ENCODE measurements around the gene CCDC15.

The CCDC15 gene

DNA sequence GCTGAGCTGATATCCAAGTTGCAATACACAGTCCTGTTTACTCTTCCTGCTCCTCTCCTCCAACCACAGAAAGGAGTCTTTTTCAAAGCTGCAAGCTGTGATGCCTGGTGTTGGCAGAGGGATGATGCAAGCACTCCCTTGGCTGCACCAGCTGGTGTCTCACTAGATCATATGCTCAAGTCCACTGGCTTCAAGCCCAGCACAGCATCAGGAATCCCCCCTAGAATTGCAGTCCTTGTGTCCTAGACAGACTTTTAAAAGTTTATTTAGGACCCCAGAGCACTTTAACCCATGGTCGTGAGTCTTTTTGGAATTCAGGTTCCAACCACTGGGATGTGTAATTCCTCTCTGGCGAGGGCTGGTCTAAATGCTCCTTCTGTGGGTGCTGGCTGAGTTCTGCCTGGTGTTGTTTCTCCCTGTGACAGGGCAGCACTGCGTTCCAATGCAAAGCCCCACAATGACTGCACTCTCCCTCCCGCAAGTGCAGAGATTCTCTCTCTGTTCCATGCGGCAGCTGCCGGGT is 36.8 kb upstream of the CCDC15 start:
- H3K9me2 ChIP-seq (replicated peaks; ENCODE audit: low read depth, low read length) = no peaks in the 10 kb centered on the region
- no peaks in the 10 kb centered on the region for H3K27me3 ChIP-seq (ENCODE audit: insufficient read depth, low read length, poor library complexity, severe bottlenecking)
- no peak overlapping the region for H3K4me3 ChIP-seq (ENCODE audit: low read length, poor library complexity, severe bottlenecking)
- no peak overlapping the region for H3K4me2 ChIP-seq (ENCODE audit: low read depth, low read length, poor library complexity, severe bottlenecking)
- no peaks in the 10 kb centered on the region for H3K4me1 ChIP-seq (ENCODE audit: insufficient read depth, low read length, poor library complexity, severe bottlenecking)
- H3K9me3 ChIP-seq (ENCODE audit: insufficient read depth, low read depth, low read length) = no peaks in the 10 kb centered on the region
- TF ChIP-seq EZH2phosphoT487 (IDR thresholded peaks at IDR 0.05; ENCODE audit: borderline replicate concordance) (no peak), CTCF (conservative IDR thresholded peaks at IDR 0.05; ENCODE audit: low read length) (no peak)
- no peaks in the 10 kb centered on the region for H4K20me1 ChIP-seq (ENCODE audit: insufficient read depth, low read length, poor library complexity, severe bottlenecking)
- H3F3A ChIP-seq (ENCODE audit: low read depth) = no peaks in the 10 kb centered on the region
- H3K79me2 ChIP-seq (ENCODE audit: insufficient read depth, low read length) = no peaks in the 10 kb centered on the region
- no peak overlapping the region for H3K9ac ChIP-seq (ENCODE audit: low read depth, low read length, poor library complexity, severe bottlenecking)
- no peaks in the 10 kb centered on the region for H3K36me3 ChIP-seq (ENCODE audit: insufficient read depth, low read length)
- H2AFZ ChIP-seq (ENCODE audit: low read length) = 0 out of 2 replicates have a peak overlapping the region, but pooled peaks have one; percentile 49

GRCh38 chr11:124918950-124919349 is 35.1 kb upstream of the CCDC15 start, which contains the start of gene HEPN1:
HEPN1 (plus strand) TSS chr11:124919250.
- Histone ChIP-seq H3K79me2 (ENCODE audit: insufficient read depth, low read length) (no peaks in the 10 kb centered on the region), H2AFZ (ENCODE audit: low read length) (no peak within 1 kb of the TSS), H3F3A (ENCODE audit: low read depth) (no peaks in the 10 kb centered on the region), H4K20me1 (ENCODE audit: insufficient read depth, low read length, poor library complexity, severe bottlenecking) (no peaks in the 10 kb centered on the region), H3K4me1 (ENCODE audit: insufficient read depth, low read length, poor library complexity, severe bottlenecking) (peaks cover 15% of the 10 kb centered on the region), H3K4me2 (ENCODE audit: low read depth, low read length, poor library complexity, severe bottlenecking) (no peak within 1 kb of the TSS), H3K9ac (ENCODE audit: low read depth, low read length, poor library complexity, severe bottlenecking) (no peak within 1 kb of the TSS), H3K9me2 (replicated peaks; ENCODE audit: low read depth, low read length) (no peaks in the 10 kb centered on the region), H3K36me3 (ENCODE audit: insufficient read depth, low read length) (no peaks in the 10 kb centered on the region), H3K27me3 (ENCODE audit: insufficient read depth, low read length, poor library complexity, severe bottlenecking) (no peaks in the 10 kb centered on the region), H3K9me3 (ENCODE audit: insufficient read depth, low read depth, low read length) (no peaks in the 10 kb centered on the region), H3K4me3 (ENCODE audit: low read length, poor library complexity, severe bottlenecking) (no peak within 1 kb of the TSS)
- TF ChIP-seq CTCF (conservative IDR thresholded peaks at IDR 0.05; ENCODE audit: low read length) = no peak
- TF ChIP-seq EZH2phosphoT487 (IDR thresholded peaks at IDR 0.05; ENCODE audit: borderline replicate concordance) = no peak

GRCh38 chr11:124919898-124920297 is 34.1 kb upstream of the CCDC15 start:
- Histone ChIP-seq H3K27me3 (ENCODE audit: insufficient read depth, low read length, poor library complexity, severe bottlenecking) (no peaks in the 10 kb centered on the region), H3F3A (ENCODE audit: low read depth) (no peaks in the 10 kb centered on the region), H3K4me1 (ENCODE audit: insufficient read depth, low read length, poor library complexity, severe bottlenecking) (peaks cover 15% of the 10 kb centered on the region), H3K4me2 (ENCODE audit: low read depth, low read length, poor library complexity, severe bottlenecking) (no peak overlapping the region), H3K4me3 (ENCODE audit: low read length, poor library complexity, severe bottlenecking) (no peak overlapping the region), H3K36me3 (ENCODE audit: insufficient read depth, low read length) (no peaks in the 10 kb centered on the region), H3K79me2 (ENCODE audit: insufficient read depth, low read length) (no peaks in the 10 kb centered on the region), H3K9me2 (replicated peaks; ENCODE audit: low read depth, low read length) (no peaks in the 10 kb centered on the region), H4K20me1 (ENCODE audit: insufficient read depth, low read length, poor library complexity, severe bottlenecking) (no peaks in the 10 kb centered on the region), H2AFZ (ENCODE audit: low read length) (no peak overlapping the region), H3K9me3 (ENCODE audit: insufficient read depth, low read depth, low read length) (no peaks in the 10 kb centered on the region), H3K9ac (ENCODE audit: low read depth, low read length, poor library complexity, severe bottlenecking) (no peak overlapping the region)
- TF ChIP-seq EZH2phosphoT487 (IDR thresholded peaks at IDR 0.05; ENCODE audit: borderline replicate concordance) (no peak), CTCF (conservative IDR thresholded peaks at IDR 0.05; ENCODE audit: low read length) (no peak)

All from Loucy (cell line).